HL-60 (cell line): ENCODE measurements around the gene RNF152.

ENCODE experiments used
- CTCF ChIP-seq: IDR thresholded peaks from one replicate; pipeline ENCODE4 v1.5.1; 2011; ENCODE audit warnings: low read length, control low read depth, inconsistent platforms; ENCODE audit not compliant: insufficient read depth
- POLR2AphosphoS5 ChIP-seq: IDR thresholded peaks from 2 replicates; pipeline ENCODE4 v1.6.1; 2012; ENCODE audit warnings: low read depth

GRCh38 chr18:61847164-61847791 is 45.5 kb downstream of the RNF152 start:
- TF ChIP-seq CTCF, result no peak
- TF ChIP-seq POLR2AphosphoS5, result no peak
